Subcutaneous abdominal adipose tissue (tissue), 5 donors: ENCODE results near the gene IRX2.

Source experiments
- H3K27ac ChIP-seq: one replicate; pipeline ENCODE4 v1.7.0; 2013; ENCODE audit warnings: low read depth, mild to moderate bottlenecking, inconsistent platforms, low read length, moderate library complexity
- H3K27me3 ChIP-seq, 5 donors: one replicate each; pipeline ENCODE4 v1.7.0; 2013; ENCODE audit warnings: low read length in 5 of 5, inconsistent platforms in 1 of 5; ENCODE audit not compliant: control insufficient read depth in 5 of 5, insufficient read depth in 4 of 5
- H3K36me3 ChIP-seq, 5 donors: one replicate each; pipeline ENCODE4 v1.7.0; 2013; ENCODE audit warnings: low read length in 5 of 5; ENCODE audit not compliant: control insufficient read depth in 5 of 5, insufficient read depth in 5 of 5
- H3K4me1 ChIP-seq, 5 donors: one replicate each; pipeline ENCODE4 v1.7.0; 2013; ENCODE audit warnings: low read length in 5 of 5, mild to moderate bottlenecking in 3 of 5, moderate library complexity in 1 of 5; ENCODE audit not compliant: control insufficient read depth in 5 of 5, insufficient read depth in 5 of 5
- H3K4me3 ChIP-seq, 5 donors: one replicate each; pipeline ENCODE4 v1.7.0; 2013; ENCODE audit warnings: low read length in 5 of 5, low read depth in 1 of 5
- H3K9ac ChIP-seq, 5 donors: one replicate each; pipeline ENCODE4 v1.7.0; 2013; ENCODE audit warnings: low read length in 5 of 5, mild to moderate bottlenecking in 4 of 5, moderate library complexity in 3 of 5
- H3K9me3 ChIP-seq, 5 donors: one replicate each; pipeline ENCODE4 v1.7.0; 2013; ENCODE audit warnings: low read length in 5 of 5; ENCODE audit not compliant: control insufficient read depth in 5 of 5
- donor health status: healthy.
- donor health status: healthy.
- donor health status: healthy.
- donor health status: healthy.
- donor health status: healthy.

The IRX2 gene

GRCh38 chr5:2721385-2722138 lies 29.9 kb downstream of the IRX2 start:
- no peaks in the 10 kb centered on the region for H3K36me3 ChIP-seq
- H3K9ac ChIP-seq, result no peak overlapping the region
- H3K4me1 ChIP-seq, result peaks cover 0 to 4% (median 0%) of the 10 kb centered on the region in 5 donors
- no peak overlapping the region for H3K27ac ChIP-seq
- H3K9me3 ChIP-seq, result no peaks in the 10 kb centered on the region
- H3K4me3 ChIP-seq, result no peak overlapping the region
- H3K27me3 ChIP-seq, result peaks cover 0 to 6% (median 3%) of the 10 kb centered on the region in 5 donors

- Histone ChIP-seq H3K27ac (no peak overlapping the region), H3K9me3 (no peaks in the 10 kb centered on the region), H3K36me3 (no peaks in the 10 kb centered on the region), H3K9ac (no peak overlapping the region), H3K4me3 (no peak overlapping the region), H3K27me3 (peaks cover 0 to 4% (median 3%) of the 10 kb centered on the region in 5 donors), H3K4me1 (peaks cover 0 to 4% (median 0%) of the 10 kb centered on the region in 5 donors)
Observed at GRCh38 chr5:2719332-2719731, 32.1 kb downstream of the IRX2 start.

- Histone ChIP-seq H3K27me3 (peaks cover 0 to 4% (median 0%) of the 10 kb centered on the region in 5 donors), H3K4me3 (no peak overlapping the region), H3K9me3 (no peaks in the 10 kb centered on the region), H3K36me3 (no peaks in the 10 kb centered on the region), H3K27ac (no peak overlapping the region), H3K4me1 (peaks cover 0 to 4% (median 0%) of the 10 kb centered on the region in 5 donors), H3K9ac (no peak overlapping the region)
Observed at GRCh38 chr5:2718115-2718514, 33.4 kb downstream of the IRX2 start.

- H3K4me1 ChIP-seq, result peaks cover 0 to 4% (median 0%) of the 10 kb centered on the region in 5 donors
- H3K9me3 ChIP-seq, result no peaks in the 10 kb centered on the region
- no peak overlapping the region for H3K4me3 ChIP-seq
- no peak overlapping the region for H3K27ac ChIP-seq
- peaks cover 0 to 4% (median 0%) of the 10 kb centered on the region in 5 donors for H3K27me3 ChIP-seq
- no peaks in the 10 kb centered on the region for H3K36me3 ChIP-seq
- no peak overlapping the region for H3K9ac ChIP-seq
Observed at GRCh38 chr5:2715856-2716255, 35.6 kb downstream of the IRX2 start.

- H3K9me3 ChIP-seq, result no peaks in the 10 kb centered on the region
- H3K27me3 ChIP-seq, result peaks cover 0 to 4% (median 0%) of the 10 kb centered on the region in 5 donors
- H3K27ac ChIP-seq, result no peak overlapping the region
- no peak overlapping the region for H3K9ac ChIP-seq
- no peaks in the 10 kb centered on the region for H3K36me3 ChIP-seq
- H3K4me3 ChIP-seq, result no peak overlapping the region
- H3K4me1 ChIP-seq, result peaks cover 0 to 4% (median 0%) of the 10 kb centered on the region in 5 donors
Observed at GRCh38 chr5:2714805-2715204, 36.7 kb downstream of the IRX2 start.

GRCh38 chr5:2714026-2714425 lies 37.5 kb downstream of the IRX2 start:
- Histone ChIP-seq H3K27me3 (peaks cover 0 to 4% (median 0%) of the 10 kb centered on the region in 5 donors), H3K4me1 (peaks cover 0 to 4% (median 0%) of the 10 kb centered on the region in 5 donors), H3K36me3 (no peaks in the 10 kb centered on the region), H3K27ac (no peak overlapping the region), H3K9me3 (no peaks in the 10 kb centered on the region), H3K4me3 (no peak overlapping the region), H3K9ac (no peak overlapping the region)

- no peak overlapping the region for H3K9ac ChIP-seq
- peaks cover 0 to 4% (median 0%) of the 10 kb centered on the region in 5 donors for H3K4me1 ChIP-seq
- H3K9me3 ChIP-seq, result no peaks in the 10 kb centered on the region
- H3K27ac ChIP-seq, result no peak overlapping the region
- H3K27me3 ChIP-seq, result peaks cover 0 to 4% (median 0%) of the 10 kb centered on the region in 5 donors
- no peak overlapping the region for H3K4me3 ChIP-seq
- no peaks in the 10 kb centered on the region for H3K36me3 ChIP-seq
Observed at GRCh38 chr5:2711446-2712425, 39.7 kb downstream of the IRX2 start.

- Histone ChIP-seq H3K27ac (no peak overlapping the region), H3K4me1 (peaks cover 0 to 3% (median 0%) of the 10 kb centered on the region in 5 donors)
Observed at GRCh38 chr5:2710910-2711309, 40.6 kb downstream of the IRX2 start.

GRCh38 chr5:2709976-2710689 lies 41.3 kb downstream of the IRX2 start:
- Histone ChIP-seq H3K4me1 (no peaks in the 10 kb centered on the region), H3K36me3 (no peaks in the 10 kb centered on the region), H3K27ac (no peak overlapping the region), H3K4me3 (no peak overlapping the region), H3K27me3 (peaks cover 0 to 8% (median 4%) of the 10 kb centered on the region in 5 donors), H3K9me3 (no peaks in the 10 kb centered on the region), H3K9ac (no peak overlapping the region)

More at GRCh38 chr5:2710910-2711309, 40.6 kb downstream of the IRX2 start:
- Histone ChIP-seq H3K4me3 (no peak overlapping the region), H3K36me3 (no peaks in the 10 kb centered on the region), H3K9me3 (no peaks in the 10 kb centered on the region), H3K27me3 (peaks cover 0 to 4% (median 4%) of the 10 kb centered on the region in 5 donors), H3K9ac (no peak overlapping the region)
